ENCODE measurements around the gene GIT1.

DNA sequence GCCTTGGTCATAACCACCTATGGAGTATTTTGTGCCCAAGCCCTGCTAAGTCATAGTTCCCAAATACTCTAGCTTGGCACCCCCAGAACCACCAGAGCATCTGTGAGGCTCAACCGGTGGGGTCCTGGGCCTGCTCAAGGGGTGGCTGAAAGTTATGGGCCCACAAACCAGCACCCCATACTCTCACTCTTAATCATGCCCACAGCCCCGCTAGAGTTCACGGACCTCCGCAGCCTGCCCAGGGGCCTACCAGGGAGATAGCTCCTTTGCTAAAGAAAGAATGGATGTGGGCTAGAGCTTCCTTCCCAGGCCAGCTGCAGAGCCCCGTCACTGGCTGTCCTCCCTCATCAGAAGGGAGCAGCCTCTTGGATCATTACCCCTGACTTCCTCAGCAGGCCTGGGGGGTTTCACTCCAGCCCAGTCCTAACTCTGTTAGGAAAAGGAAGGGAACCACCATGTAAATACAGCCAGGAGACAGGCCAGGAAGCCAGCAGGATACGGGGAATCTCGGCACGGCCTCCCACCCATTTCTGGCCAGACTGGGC lies 1.4 kb downstream of the GIT1 start:
- TF ChIP-seq SP1 (IDR thresholded peaks at IDR 0.05) (no peak), SUZ12 (IDR thresholded peaks at IDR 0.05) (no peak), ELF4 (IDR thresholded peaks at IDR 0.05) (no peak), CTBP1 (IDR thresholded peaks at IDR 0.05; ENCODE audit: borderline replicate concordance) (no peak), FOXA1 (IDR thresholded peaks at IDR 0.05) (no peak), BHLHE40 (IDR thresholded peaks at IDR 0.05; ENCODE audit: borderline replicate concordance) (no peak), FOXM1 (IDR thresholded peaks at IDR 0.05; ENCODE audit: borderline replicate concordance) (no peak), LEF1 (IDR thresholded peaks at IDR 0.05; ENCODE audit: borderline replicate concordance) (no peak)

Data from HEK293T (cell line).